ENCODE results near the gene GNG13. TPM values are rescaled to one million over a fixed set of nuclear protein-coding genes. Genes with fewer than 3 reads are reported as not detected.

Gene GNG13
- total RNA-seq, 2 experiments from 2014 or later, result not detected

- CTCF ChIA-PET, result interaction anchor here (0.6 to 0.8 kb wide), 2 partner anchors 19 to 247 kb away, joined by 3 to 4 read pairs; no protein-coding TSS in a partner anchor
- Mint-ChIP-seq H3K4me1 (ENCODE audit: low read depth) (peaks cover 5% of the 10 kb centered on the region), H3K27me3 (ENCODE audit: low read depth) (peaks cover 3% of the 10 kb centered on the region), H3K27ac (no peak overlapping the region), H3K36me3 (ENCODE audit: low read depth) (peaks cover 2% of the 10 kb centered on the region), H3K9me3 (no peaks in the 10 kb centered on the region), H3K4me3 (no peak overlapping the region)
- no peak for DNase-seq
- intact Hi-C loops (cut with micrococcal nuclease), result loop anchor here (10.0 kb wide), 1 partner anchor 172 kb away; the partner anchor contains the start of gene LMF1
Measured at GRCh38 chr16:802914-803753, 2.6 kb upstream of the GNG13 start.

- H3K9me3 Mint-ChIP-seq, result no peaks in the 10 kb centered on the region
- DNase-seq, result no peak
- H3K36me3 Mint-ChIP-seq (ENCODE audit: low read depth), result peaks cover 7% of the 10 kb centered on the region
- no peak overlapping the region for H3K27ac Mint-ChIP-seq
- peaks cover 2% of the 10 kb centered on the region for H3K4me1 Mint-ChIP-seq (ENCODE audit: low read depth)
- peaks cover 3% of the 10 kb centered on the region for H3K27me3 Mint-ChIP-seq (ENCODE audit: low read depth)
- CTCF ChIA-PET, result interaction anchor here (0.8 kb wide), 1 partner anchor 18 kb away, joined by 3 read pairs; no protein-coding TSS in a partner anchor
- intact Hi-C loops (cut with micrococcal nuclease), result loop anchor here (10.0 kb wide), 1 partner anchor 172 kb away; the partner anchor contains the start of gene LMF1
- no peak overlapping the region for H3K4me3 Mint-ChIP-seq
Measured at GRCh38 chr16:802461-802860, 1.9 kb upstream of the GNG13 start.

GRCh38 chr16:801584-802363 lies 1.2 kb upstream of the GNG13 start:
- Mint-ChIP-seq H3K27me3 (ENCODE audit: low read depth) (peaks cover 3% of the 10 kb centered on the region), H3K27ac (no peak overlapping the region), H3K4me1 (ENCODE audit: low read depth) (peaks cover 2% of the 10 kb centered on the region), H3K9me3 (no peaks in the 10 kb centered on the region), H3K36me3 (ENCODE audit: low read depth) (peaks cover 11% of the 10 kb centered on the region), H3K4me3 (no peak overlapping the region)
- intact Hi-C loops (cut with micrococcal nuclease), result loop anchor here (10.0 kb wide), 1 partner anchor 173 kb away; the partner anchor contains the start of gene LMF1
- DNase-seq, result no peak
- CTCF ChIA-PET, result interaction anchor here (0.8 kb wide), 1 partner anchor 17 kb away, joined by 3 read pairs; no protein-coding TSS in a partner anchor

- DNase-seq, result no peak
- H3K4me1 Mint-ChIP-seq (ENCODE audit: low read depth), result peaks cover under 1% of the 10 kb centered on the region
- H3K4me3 Mint-ChIP-seq, result no peak overlapping the region
- H3K9me3 Mint-ChIP-seq, result no peaks in the 10 kb centered on the region
- intact Hi-C loops (cut with micrococcal nuclease), result loop anchor here (10.0 kb wide), 1 partner anchor 174 kb away; the partner anchor contains the start of gene LMF1
- peaks cover 3% of the 10 kb centered on the region for H3K27me3 Mint-ChIP-seq (ENCODE audit: low read depth)
- no peak overlapping the region for H3K27ac Mint-ChIP-seq
- peaks cover 15% of the 10 kb centered on the region for H3K36me3 Mint-ChIP-seq (ENCODE audit: low read depth)
- CTCF ChIA-PET, result no interaction called here
Measured at GRCh38 chr16:800834-801511, 439 bp upstream of the GNG13 start.

- CTCF ChIA-PET, result no interaction called here
- DNase-seq, result no peak
- Mint-ChIP-seq H3K9me3 (no peaks in the 10 kb centered on the region), H3K4me1 (ENCODE audit: low read depth) (no peaks in the 10 kb centered on the region), H3K27ac (no peak overlapping the region), H3K36me3 (ENCODE audit: low read depth) (peaks cover 18% of the 10 kb centered on the region), H3K4me3 (no peak overlapping the region), H3K27me3 (ENCODE audit: low read depth) (peaks cover 3% of the 10 kb centered on the region)
- intact Hi-C loops (cut with micrococcal nuclease), result no loop called here
Measured at GRCh38 chr16:799111-799947, 1.2 kb downstream of the GNG13 start.

- no peak overlapping the region for H3K4me3 Mint-ChIP-seq
- no peak overlapping the region for H3K27ac Mint-ChIP-seq
- CTCF ChIA-PET, result no interaction called here
- intact Hi-C loops (cut with micrococcal nuclease), result no loop called here
- peaks cover 3% of the 10 kb centered on the region for H3K27me3 Mint-ChIP-seq (ENCODE audit: low read depth)
- H3K9me3 Mint-ChIP-seq, result no peaks in the 10 kb centered on the region
- peaks cover 18% of the 10 kb centered on the region for H3K36me3 Mint-ChIP-seq (ENCODE audit: low read depth)
- DNase-seq, result no peak
- H3K4me1 Mint-ChIP-seq (ENCODE audit: low read depth), result no peaks in the 10 kb centered on the region
Measured at GRCh38 chr16:798666-799065, 1.9 kb downstream of the GNG13 start.

GRCh38 chr16:797686-798085 lies 2.8 kb downstream of the GNG13 start:
- intact Hi-C loops (cut with micrococcal nuclease), result no loop called here
- H3K27ac Mint-ChIP-seq, result no peak overlapping the region
- H3K27me3 Mint-ChIP-seq (ENCODE audit: low read depth), result peaks cover 3% of the 10 kb centered on the region
- H3K9me3 Mint-ChIP-seq, result no peaks in the 10 kb centered on the region
- CTCF ChIA-PET, result no interaction called here
- DNase-seq, result no peak
- no peaks in the 10 kb centered on the region for H3K4me1 Mint-ChIP-seq (ENCODE audit: low read depth)
- peaks cover 18% of the 10 kb centered on the region for H3K36me3 Mint-ChIP-seq (ENCODE audit: low read depth)
- no peak overlapping the region for H3K4me3 Mint-ChIP-seq

GRCh38 chr16:797120-797420 lies 3.5 kb downstream of the GNG13 start:
- peaks cover 19% of the 10 kb centered on the region for H3K36me3 Mint-ChIP-seq (ENCODE audit: low read depth)
- H3K9me3 Mint-ChIP-seq, result no peaks in the 10 kb centered on the region
- DNase-seq, result no peak
- CTCF ChIA-PET, result no interaction called here
- H3K4me1 Mint-ChIP-seq (ENCODE audit: low read depth), result no peaks in the 10 kb centered on the region
- H3K27ac Mint-ChIP-seq, result no peak overlapping the region
- peaks cover 2% of the 10 kb centered on the region for H3K27me3 Mint-ChIP-seq (ENCODE audit: low read depth)
- intact Hi-C loops (cut with micrococcal nuclease), result no loop called here
- no peak overlapping the region for H3K4me3 Mint-ChIP-seq

GRCh38 chr16:796296-797119 lies 4.0 kb downstream of the GNG13 start:
- Mint-ChIP-seq H3K27me3 (ENCODE audit: low read depth) (no peaks in the 10 kb centered on the region), H3K9me3 (no peaks in the 10 kb centered on the region)
- CTCF ChIA-PET, result no interaction called here

GRCh38 chr16:795580-796229 lies 4.8 kb downstream of the GNG13 start:
- Mint-ChIP-seq H3K27me3 (ENCODE audit: low read depth) (no peaks in the 10 kb centered on the region), H3K36me3 (ENCODE audit: low read depth) (peaks cover 30% of the 10 kb centered on the region), H3K4me3 (no peak overlapping the region), H3K27ac (no peak overlapping the region), H3K4me1 (ENCODE audit: low read depth) (peaks cover 3% of the 10 kb centered on the region), H3K9me3 (no peaks in the 10 kb centered on the region)
- CTCF ChIA-PET, result no interaction called here
- intact Hi-C loops (cut with micrococcal nuclease), result no loop called here
- DNase-seq, result no peak

More at GRCh38 chr16:796296-797119, 4.0 kb downstream of the GNG13 start:
- Mint-ChIP-seq H3K36me3 (ENCODE audit: low read depth) (peaks cover 24% of the 10 kb centered on the region), H3K4me3 (no peak overlapping the region), H3K27ac (no peak overlapping the region), H3K4me1 (ENCODE audit: low read depth) (peaks cover 1% of the 10 kb centered on the region)
- intact Hi-C loops (cut with micrococcal nuclease), result no loop called here
- no peak for DNase-seq
